NCI-H345 treated with DMSO at 0.1 percent for 48 hours (cell line): ENCODE measurements around the gene FAHD2A.
"Not testable (repeated sequence)": the region's sequence is repeated elsewhere in the genome, so short reads cannot be mapped to it uniquely, and the experiment has no call there.

ENCODE experiments used
- DNase-seq: peaks from one replicate; lab custom pipeline; 2025; ENCODE audit not compliant: unreplicated experiment; lab: John Stamatoyannopoulos, UW

FAHD2A gene

GRCh38 chr2:95433373-95433772 is 30.9 kb downstream of the FAHD2A start:
- not testable (repeated sequence) for DNase-seq

DNA sequence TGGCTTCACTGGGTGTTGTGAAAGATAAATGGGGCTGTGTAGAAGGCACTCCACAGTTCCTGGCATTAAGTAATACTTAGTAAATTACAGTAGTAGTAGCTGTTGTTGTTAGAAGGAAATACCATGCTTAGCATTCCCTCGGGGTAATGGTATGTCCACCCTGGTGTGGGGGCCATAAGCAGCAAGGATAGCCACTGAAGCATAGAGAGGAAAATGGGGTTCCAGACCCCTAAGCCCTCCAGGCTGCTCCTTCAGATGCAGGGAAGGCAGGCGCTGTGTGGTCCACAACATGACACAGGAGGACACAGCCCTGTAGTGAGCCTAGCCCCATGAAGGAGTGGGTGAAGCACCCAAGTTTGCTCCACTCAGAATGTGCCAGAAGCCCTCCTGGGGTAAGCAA is 31.5 kb downstream of the FAHD2A start:
- DNase-seq, result not testable (repeated sequence)

DNA sequence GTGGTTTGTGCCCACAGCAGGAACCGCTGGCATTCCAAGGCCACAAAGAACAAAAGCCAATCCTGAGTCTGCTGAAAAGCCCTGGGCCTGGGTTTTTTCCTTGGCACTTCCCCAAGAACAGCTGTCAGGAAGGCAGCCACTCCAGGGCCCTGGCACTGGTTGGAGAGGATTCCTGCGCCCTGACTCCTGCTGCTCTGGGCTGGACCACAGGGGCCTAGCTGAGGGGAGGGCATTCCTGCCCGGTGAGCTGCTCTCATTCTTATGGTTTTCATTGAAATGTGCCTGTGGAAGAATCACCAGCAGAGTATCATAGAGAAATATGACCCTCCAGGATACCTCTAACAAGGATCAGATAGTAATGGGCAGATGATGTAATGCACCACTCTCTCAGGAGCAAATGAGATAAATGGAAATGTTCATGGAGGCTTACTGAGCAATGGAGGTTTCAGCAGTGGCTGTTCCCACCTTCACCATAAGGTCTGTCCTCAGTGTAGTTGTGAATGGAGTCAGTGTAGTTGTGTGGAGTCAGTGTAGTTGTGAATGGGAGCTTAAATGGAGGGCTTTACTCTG is 32.1 kb downstream of the FAHD2A start:
- DNase-seq, result not testable (repeated sequence)

GRCh38 chr2:95435162-95435871 is 32.8 kb downstream of the FAHD2A start:
- DNase-seq, result not testable (repeated sequence)

DNA sequence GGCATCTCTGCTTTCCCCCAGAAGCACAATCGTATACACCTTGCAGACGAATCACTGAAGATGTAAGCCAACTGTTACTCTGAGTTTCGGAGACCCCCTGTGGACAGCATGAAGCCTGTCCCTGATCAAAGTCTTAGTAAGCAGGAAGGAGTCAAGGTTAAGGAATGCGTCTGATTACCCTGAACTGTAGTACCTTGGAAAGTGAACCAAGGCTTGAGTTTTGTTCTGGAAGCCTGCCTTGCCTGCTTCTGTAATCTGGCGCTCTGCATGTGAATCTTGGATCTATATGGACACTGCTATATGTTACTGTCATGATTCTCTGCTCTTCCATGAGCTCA is 33.3 kb downstream of the FAHD2A start:
- DNase-seq, result not testable (repeated sequence)

GRCh38 chr2:95442474-95443099 is 40.1 kb downstream of the FAHD2A start:
- DNase-seq, result not testable (repeated sequence)

DNA sequence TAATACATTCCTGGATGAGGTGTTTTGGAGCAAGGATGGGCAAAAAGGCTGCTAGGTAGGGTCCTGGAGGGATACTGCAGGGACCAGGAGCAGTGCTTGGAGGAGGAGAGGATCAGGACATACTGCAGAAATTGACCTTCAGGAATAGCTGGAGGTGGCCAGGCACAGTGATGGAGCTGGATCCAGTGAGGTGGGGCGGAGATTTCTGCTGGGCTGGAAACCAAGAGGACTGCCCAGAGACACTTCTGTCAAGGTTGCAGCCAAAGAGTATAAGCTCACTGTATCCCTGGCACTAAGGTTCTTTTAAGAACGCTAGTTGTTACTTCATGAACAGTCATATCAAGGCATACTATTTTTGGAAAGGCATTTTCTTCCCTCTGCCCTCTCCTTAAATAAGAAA is 42.8 kb downstream of the FAHD2A start:
- not testable (repeated sequence) for DNase-seq

GRCh38 chr2:95463292-95463691 is 60.8 kb downstream of the FAHD2A start:
- not testable (repeated sequence) for DNase-seq
